ENCODE results near the gene TPCN2. TPM values are rescaled to one million over a fixed set of nuclear protein-coding genes. Genes with fewer than 3 reads are reported as not detected.
"Not testable (repeated sequence)": the region's sequence is repeated elsewhere in the genome, so short reads cannot be mapped to it uniquely, and the experiment has no call there.

The TPCN2 gene
- total RNA-seq, 1 donor from 2014 or later, result 14.2 TPM

- no peak overlapping the region for H3K27ac Mint-ChIP-seq (ENCODE audit: unreplicated experiment)
- H3K36me3 Mint-ChIP-seq (ENCODE audit: low read depth), result peaks cover 2% of the 10 kb centered on the region
- H3K4me3 Mint-ChIP-seq, result no peak overlapping the region
- H3K4me1 Mint-ChIP-seq, result peaks cover 6% of the 10 kb centered on the region
- no peak for DNase-seq (ENCODE audit: low read depth, low spot score)
- no peaks in the 10 kb centered on the region for H3K27me3 Mint-ChIP-seq (ENCODE audit: low read depth)
- no peaks in the 10 kb centered on the region for H3K9me3 Mint-ChIP-seq
- TF ChIP-seq CTCF (conservative IDR thresholded peaks at IDR 0.05), result no peak
These were observed 24.7 kb downstream of the TPCN2 start for GRCh38 chr11:69073469-69073868.

- no peak for DNase-seq (ENCODE audit: low read depth, low spot score)
- no peak for TF ChIP-seq CTCF (conservative IDR thresholded peaks at IDR 0.05)
- Mint-ChIP-seq H3K4me3 (no peak overlapping the region), H3K27me3 (ENCODE audit: low read depth) (no peaks in the 10 kb centered on the region), H3K4me1 (peaks cover 6% of the 10 kb centered on the region), H3K36me3 (ENCODE audit: low read depth) (peaks cover 2% of the 10 kb centered on the region), H3K9me3 (no peaks in the 10 kb centered on the region), H3K27ac (ENCODE audit: unreplicated experiment) (no peak overlapping the region)
These were observed 25.8 kb downstream of the TPCN2 start for GRCh38 chr11:69074375-69075140.

- no peak for TF ChIP-seq CTCF (conservative IDR thresholded peaks at IDR 0.05)
- DNase-seq (ENCODE audit: low read depth, low spot score), result no peak
- Mint-ChIP-seq H3K4me1 (peaks cover 6% of the 10 kb centered on the region), H3K27me3 (ENCODE audit: low read depth) (no peaks in the 10 kb centered on the region), H3K36me3 (ENCODE audit: low read depth) (no peaks in the 10 kb centered on the region), H3K27ac (ENCODE audit: unreplicated experiment) (no peak overlapping the region), H3K4me3 (no peak overlapping the region), H3K9me3 (no peaks in the 10 kb centered on the region)
These were observed 26.8 kb downstream of the TPCN2 start for GRCh38 chr11:69075421-69076128.

- H3K9me3 Mint-ChIP-seq, result no peaks in the 10 kb centered on the region
- DNase-seq (ENCODE audit: low read depth, low spot score), result no peak
- no peak overlapping the region for H3K4me3 Mint-ChIP-seq
- no peaks in the 10 kb centered on the region for H3K36me3 Mint-ChIP-seq (ENCODE audit: low read depth)
- H3K27me3 Mint-ChIP-seq (ENCODE audit: low read depth), result no peaks in the 10 kb centered on the region
- H3K4me1 Mint-ChIP-seq, result peaks cover 6% of the 10 kb centered on the region
- no peak for TF ChIP-seq CTCF (conservative IDR thresholded peaks at IDR 0.05)
- H3K27ac Mint-ChIP-seq (ENCODE audit: unreplicated experiment), result no peak overlapping the region
These were observed 27.5 kb downstream of the TPCN2 start for GRCh38 chr11:69076129-69076791.

GRCh38 chr11:69076977-69077376 is 28.2 kb downstream of the TPCN2 start:
- H3K4me3 Mint-ChIP-seq; H3K27ac Mint-ChIP-seq (ENCODE audit: unreplicated experiment); H3K9me3 Mint-ChIP-seq; H3K36me3 Mint-ChIP-seq (ENCODE audit: low read depth); H3K27me3 Mint-ChIP-seq (ENCODE audit: low read depth); H3K4me1 Mint-ChIP-seq; DNase-seq (ENCODE audit: low read depth, low spot score): not testable (repeated sequence)

All from neural crest cell (in vitro differentiated cells).